Measurements from ENCODE around the gene FA2H. TPM values are rescaled to one million over a fixed set of nuclear protein-coding genes. Genes with fewer than 3 reads are reported as not detected.
A peak's percentile ranks its signal among the peaks of the same experiment; 100 is the strongest.
"Not testable (repeated sequence)": the region's sequence is repeated elsewhere in the genome, so short reads cannot be mapped to it uniquely, and the experiment has no call there.

The FA2H gene
- total and polyA plus RNA-seq, 2 donors (not counting 1 experiment from before 2014, with no cell fraction given), result not detected

- Histone ChIP-seq H2AFZ (ENCODE audit: low read length) (no peak overlapping the region), H3K4me1 (ENCODE audit: control insufficient read depth, extremely low read depth, insufficient read depth, low read length) (no peaks in the 10 kb centered on the region), H3K27me3 (ENCODE audit: control insufficient read depth, insufficient read depth, low read length) (no peaks in the 10 kb centered on the region), H3K36me3 (ENCODE audit: control insufficient read depth, insufficient read depth, low read length) (no peaks in the 10 kb centered on the region), H4K20me1 (ENCODE audit: control insufficient read depth, extremely low read depth, insufficient read depth, low read length) (no peaks in the 10 kb centered on the region), H3K27ac (ENCODE audit: insufficient read depth, low read length) (no peak overlapping the region), H3K79me2 (ENCODE audit: control insufficient read depth, insufficient read depth, low read length) (no peaks in the 10 kb centered on the region), H3K9ac (ENCODE audit: insufficient read depth, low read length) (no peak overlapping the region), H3K9me3 (ENCODE audit: control insufficient read depth, insufficient read depth, low read depth, low read length) (no peaks in the 10 kb centered on the region), H3K4me3 (replicated peaks in 1 of 4; ENCODE audit: control extremely low read depth in 1 of 4, insufficient read depth in 1 of 4, low read depth in 3 of 4, low read length in 4 of 4) (no peak overlapping the region), H3K4me2 (ENCODE audit: extremely low read depth, insufficient read depth, low read length) (no peak overlapping the region)
- no peak for TF ChIP-seq EZH2 (IDR thresholded peaks at IDR 0.05; ENCODE audit: low read length, missing control alignments)
- TF ChIP-seq, protein P1, sequence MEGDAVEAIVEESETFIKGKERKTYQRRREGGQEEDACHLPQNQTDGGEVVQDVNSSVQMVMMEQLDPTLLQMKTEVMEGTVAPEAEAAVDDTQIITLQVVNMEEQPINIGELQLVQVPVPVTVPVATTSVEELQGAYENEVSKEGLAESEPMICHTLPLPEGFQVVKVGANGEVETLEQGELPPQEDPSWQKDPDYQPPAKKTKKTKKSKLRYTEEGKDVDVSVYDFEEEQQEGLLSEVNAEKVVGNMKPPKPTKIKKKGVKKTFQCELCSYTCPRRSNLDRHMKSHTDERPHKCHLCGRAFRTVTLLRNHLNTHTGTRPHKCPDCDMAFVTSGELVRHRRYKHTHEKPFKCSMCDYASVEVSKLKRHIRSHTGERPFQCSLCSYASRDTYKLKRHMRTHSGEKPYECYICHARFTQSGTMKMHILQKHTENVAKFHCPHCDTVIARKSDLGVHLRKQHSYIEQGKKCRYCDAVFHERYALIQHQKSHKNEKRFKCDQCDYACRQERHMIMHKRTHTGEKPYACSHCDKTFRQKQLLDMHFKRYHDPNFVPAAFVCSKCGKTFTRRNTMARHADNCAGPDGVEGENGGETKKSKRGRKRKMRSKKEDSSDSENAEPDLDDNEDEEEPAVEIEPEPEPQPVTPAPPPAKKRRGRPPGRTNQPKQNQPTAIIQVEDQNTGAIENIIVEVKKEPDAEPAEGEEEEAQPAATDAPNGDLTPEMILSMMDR (conservative IDR thresholded peaks at IDR 0.05 in 1 of 2, IDR thresholded peaks at IDR 0.05 in 1 of 2; ENCODE audit: low read depth in 1 of 2, low read length in 2 of 2), result no peak
- DNase-seq (ENCODE audit: low read depth in 2 of 2), result no peak
Measured at GRCh38 chr16:74673876-74674275, 100.7 kb downstream of the FA2H start.

DNA sequence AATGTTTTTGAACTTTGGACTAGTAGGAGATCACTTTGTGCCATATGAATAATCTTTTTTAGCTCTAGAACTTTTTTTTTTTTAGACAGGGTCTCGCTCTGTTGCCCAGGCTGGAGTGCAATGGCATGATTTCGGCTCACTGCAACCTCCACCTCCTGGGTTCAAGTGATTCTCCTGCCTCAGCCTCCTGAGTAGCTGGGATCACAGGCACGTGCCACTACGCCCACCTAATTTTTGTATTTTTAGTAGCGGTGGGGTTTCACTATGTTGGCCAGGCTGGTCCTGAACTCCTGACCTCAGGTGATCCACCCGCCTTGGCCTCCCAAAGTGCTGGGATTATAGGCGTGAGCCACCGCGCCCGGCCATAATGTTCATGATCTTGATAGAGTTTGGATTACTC is 105.7 kb downstream of the FA2H start:
- not testable (repeated sequence) for H3K4me2 ChIP-seq (ENCODE audit: extremely low read depth, insufficient read depth, low read length); H3K27ac ChIP-seq (ENCODE audit: insufficient read depth, low read length); DNase-seq (ENCODE audit: low read depth in 2 of 2); H3K27me3 ChIP-seq (ENCODE audit: control insufficient read depth, insufficient read depth, low read length); H3K4me1 ChIP-seq (ENCODE audit: control insufficient read depth, extremely low read depth, insufficient read depth, low read length); H3K4me3 ChIP-seq (replicated peaks in 1 of 4; ENCODE audit: control extremely low read depth in 1 of 4, insufficient read depth in 1 of 4, low read depth in 3 of 4, low read length in 4 of 4); H3K9ac ChIP-seq (ENCODE audit: insufficient read depth, low read length); H3K36me3 ChIP-seq (ENCODE audit: control insufficient read depth, insufficient read depth, low read length); H3K9me3 ChIP-seq (ENCODE audit: control insufficient read depth, insufficient read depth, low read depth, low read length); H2AFZ ChIP-seq (ENCODE audit: low read length); H4K20me1 ChIP-seq (ENCODE audit: control insufficient read depth, extremely low read depth, insufficient read depth, low read length)
- peaks cover 28% of the 10 kb centered on the region for H3K79me2 ChIP-seq (ENCODE audit: control insufficient read depth, insufficient read depth, low read length)

DNA sequence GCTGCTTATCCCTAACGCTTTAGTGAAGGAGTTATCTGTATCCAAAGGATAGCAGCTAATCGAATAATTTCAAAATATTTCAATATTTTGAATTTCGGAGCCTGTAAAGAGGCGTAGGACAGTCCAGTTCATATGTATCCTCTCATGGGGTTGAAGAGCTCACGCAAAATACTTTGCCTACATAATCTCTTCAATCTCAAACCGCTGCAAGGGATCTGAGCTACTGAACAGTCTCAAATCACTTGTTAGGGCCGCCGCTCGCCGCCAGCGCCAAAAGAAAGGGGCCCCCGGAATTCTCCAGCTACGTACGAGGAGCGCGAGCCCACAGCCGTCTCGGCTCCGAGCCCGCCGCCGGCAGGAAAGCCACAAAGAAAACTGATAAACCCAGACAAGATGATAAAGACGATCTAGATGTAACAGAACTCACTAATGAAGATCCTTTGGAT is 107.3 kb downstream of the FA2H start:
- no peaks in the 10 kb centered on the region for H3K4me1 ChIP-seq (ENCODE audit: control insufficient read depth, extremely low read depth, insufficient read depth, low read length)
- no peaks in the 10 kb centered on the region for H4K20me1 ChIP-seq (ENCODE audit: control insufficient read depth, extremely low read depth, insufficient read depth, low read length)
- peaks cover 41% of the 10 kb centered on the region for H3K79me2 ChIP-seq (ENCODE audit: control insufficient read depth, insufficient read depth, low read length)
- peak overlapping the region; percentile 91 for H2AFZ ChIP-seq (ENCODE audit: low read length)
- peak overlapping the region; percentile 17 for H3K27ac ChIP-seq (ENCODE audit: insufficient read depth, low read length)
- H3K9me3 ChIP-seq (ENCODE audit: control insufficient read depth, insufficient read depth, low read depth, low read length), result no peaks in the 10 kb centered on the region
- H3K36me3 ChIP-seq (ENCODE audit: control insufficient read depth, insufficient read depth, low read length), result peaks cover 9% of the 10 kb centered on the region
- peak overlapping the region; percentile 11 for H3K9ac ChIP-seq (ENCODE audit: insufficient read depth, low read length)
- DNase-seq (ENCODE audit: low read depth in 2 of 2), result peak; percentile 17 to 37
- no peaks in the 10 kb centered on the region for H3K27me3 ChIP-seq (ENCODE audit: control insufficient read depth, insufficient read depth, low read length)
- peak overlapping the region; percentile 43 to 97 (median 71) for H3K4me3 ChIP-seq (replicated peaks in 1 of 4; ENCODE audit: control extremely low read depth in 1 of 4, insufficient read depth in 1 of 4, low read depth in 3 of 4, low read length in 4 of 4)
- TF ChIP-seq, protein P1 (conservative IDR thresholded peaks at IDR 0.05 in 1 of 2, IDR thresholded peaks at IDR 0.05 in 1 of 2; ENCODE audit: low read depth in 1 of 2, low read length in 2 of 2), result no peak
- TF ChIP-seq EZH2 (IDR thresholded peaks at IDR 0.05; ENCODE audit: low read length, missing control alignments), result no peak
- peak overlapping the region; percentile 92 for H3K4me2 ChIP-seq (ENCODE audit: extremely low read depth, insufficient read depth, low read length)
